ENCODE results near the gene MAGI1.

The MAGI1 gene

GRCh38 chr3:66018057-66019033 lies 20.4 kb downstream of the MAGI1 start:
- Histone ChIP-seq H3K4me1 (ENCODE audit: control insufficient read depth, low read depth, low read length) (peaks cover 3% of the 10 kb centered on the region), H3K36me3 (ENCODE audit: control insufficient read depth, insufficient read depth, low read length) (no peaks in the 10 kb centered on the region), H3K4me2 (ENCODE audit: low read length) (no peak overlapping the region), H2BK120ac (ENCODE audit: low read depth, low read length) (no peak overlapping the region), H3K27me3 (ENCODE audit: insufficient read depth, low read length, poor library complexity) (no peaks in the 10 kb centered on the region), H3K18ac (ENCODE audit: low read length) (no peak overlapping the region), H3K56ac (ENCODE audit: low read length) (no peak overlapping the region), H2BK15ac (replicated peaks; ENCODE audit: low read depth) (no peak overlapping the region), H3K27ac (ENCODE audit: low read depth, low read length) (no peak overlapping the region), H3K9ac (ENCODE audit: low read length) (no peak overlapping the region), H2AK5ac (ENCODE audit: low read length) (no peak overlapping the region), H2BK5ac (ENCODE audit: low read length) (no peak overlapping the region), H3K79me2 (ENCODE audit: control insufficient read depth, insufficient read depth, low read length) (peaks cover 64% of the 10 kb centered on the region), H3K4me3 (ENCODE audit: low read length) (no peak overlapping the region), H4K5ac (ENCODE audit: low read length) (no peak overlapping the region), H3K79me1 (ENCODE audit: low read length) (peaks cover 31% of the 10 kb centered on the region), H3K4ac (ENCODE audit: low read depth, low read length) (no peak overlapping the region), H4K8ac (ENCODE audit: low read depth, low read length) (no peak overlapping the region), H3K23ac (ENCODE audit: low read length) (no peak overlapping the region)
- peak; percentile 45 for DNase-seq
- no CpG with 5 or more reads among the region's 8 CpGs for WGBS (ENCODE audit: extremely low coverage, insufficient coverage, low lambda C conversion rate)

DNA sequence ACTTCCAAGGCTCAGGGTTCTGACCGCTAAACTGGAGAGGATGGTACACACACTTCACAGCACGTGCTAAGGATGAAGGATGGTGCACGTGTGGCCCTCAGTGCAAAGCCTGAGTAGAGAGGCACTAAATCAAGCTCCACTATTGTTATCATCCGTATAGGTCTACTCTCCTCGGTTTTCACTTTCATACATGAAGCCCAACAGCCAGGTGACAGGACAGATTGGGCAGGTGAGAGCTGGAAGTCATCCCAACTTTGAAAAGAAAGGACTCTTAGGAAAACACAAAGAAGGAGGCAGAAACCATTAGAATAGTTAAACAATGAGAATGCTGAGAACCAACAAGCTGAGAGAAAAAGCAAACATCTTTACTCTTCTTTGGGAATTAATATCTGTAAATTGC lies 21.1 kb downstream of the MAGI1 start:
- no peak overlapping the region for H2AK5ac ChIP-seq (ENCODE audit: low read length)
- H3K23ac ChIP-seq (ENCODE audit: low read length): no peak overlapping the region
- H3K36me3 ChIP-seq (ENCODE audit: control insufficient read depth, insufficient read depth, low read length): no peaks in the 10 kb centered on the region
- H3K9ac ChIP-seq (ENCODE audit: low read length): no peak overlapping the region
- peaks cover 31% of the 10 kb centered on the region for H3K79me1 ChIP-seq (ENCODE audit: low read length)
- peak overlapping the region; percentile 34 for H3K56ac ChIP-seq (ENCODE audit: low read length)
- no peak overlapping the region for H4K5ac ChIP-seq (ENCODE audit: low read length)
- H2BK5ac ChIP-seq (ENCODE audit: low read length): no peak overlapping the region
- H3K79me2 ChIP-seq (ENCODE audit: control insufficient read depth, insufficient read depth, low read length): peaks cover 58% of the 10 kb centered on the region
- no CpG with 5 or more reads among the region's 5 CpGs for WGBS (ENCODE audit: extremely low coverage, insufficient coverage, low lambda C conversion rate)
- no peak overlapping the region for H2BK120ac ChIP-seq (ENCODE audit: low read depth, low read length)
- no peak overlapping the region for H3K27ac ChIP-seq (ENCODE audit: low read depth, low read length)
- H3K18ac ChIP-seq (ENCODE audit: low read length): no peak overlapping the region
- no peak overlapping the region for H3K4me2 ChIP-seq (ENCODE audit: low read length)
- no peak overlapping the region for H3K4me3 ChIP-seq (ENCODE audit: low read length)
- no peak overlapping the region for H3K4ac ChIP-seq (ENCODE audit: low read depth, low read length)
- no peak overlapping the region for H4K8ac ChIP-seq (ENCODE audit: low read depth, low read length)
- DNase-seq: no peak
- H3K4me1 ChIP-seq (ENCODE audit: control insufficient read depth, low read depth, low read length): peaks cover 3% of the 10 kb centered on the region
- no peak overlapping the region for H2BK15ac ChIP-seq (replicated peaks; ENCODE audit: low read depth)
- no peaks in the 10 kb centered on the region for H3K27me3 ChIP-seq (ENCODE audit: insufficient read depth, low read length, poor library complexity)

DNA sequence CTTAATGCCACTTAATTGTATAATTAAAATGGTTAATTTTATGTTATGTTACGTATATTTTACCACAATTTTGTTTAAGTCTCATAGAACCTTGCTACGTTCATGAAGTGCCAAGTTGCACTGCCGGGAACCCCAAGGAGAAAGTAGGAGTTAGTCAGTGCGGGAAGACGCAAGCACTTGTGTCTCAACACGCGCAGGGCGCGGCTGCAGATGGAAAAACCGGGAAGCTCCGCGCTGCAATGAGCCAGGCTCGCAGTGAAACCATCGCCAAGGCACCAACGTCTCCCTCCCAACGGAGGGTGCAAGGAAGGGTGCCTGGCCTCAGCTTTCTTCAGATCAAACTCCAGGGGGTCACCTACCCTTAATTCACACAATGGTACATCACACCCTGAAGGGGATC lies 21.6 kb downstream of the MAGI1 start:
- Histone ChIP-seq H2AK5ac (ENCODE audit: low read length) (no peak overlapping the region), H2BK5ac (ENCODE audit: low read length) (no peak overlapping the region), H3K23ac (ENCODE audit: low read length) (no peak overlapping the region), H3K4me3 (ENCODE audit: low read length) (no peak overlapping the region), H3K79me1 (ENCODE audit: low read length) (peaks cover 31% of the 10 kb centered on the region), H3K56ac (ENCODE audit: low read length) (no peak overlapping the region), H3K4me2 (ENCODE audit: low read length) (no peak overlapping the region), H3K79me2 (ENCODE audit: control insufficient read depth, insufficient read depth, low read length) (peaks cover 58% of the 10 kb centered on the region), H3K18ac (ENCODE audit: low read length) (no peak overlapping the region), H3K27me3 (ENCODE audit: insufficient read depth, low read length, poor library complexity) (no peaks in the 10 kb centered on the region), H2BK120ac (ENCODE audit: low read depth, low read length) (no peak overlapping the region), H4K5ac (ENCODE audit: low read length) (no peak overlapping the region), H4K8ac (ENCODE audit: low read depth, low read length) (no peak overlapping the region), H3K4me1 (ENCODE audit: control insufficient read depth, low read depth, low read length) (peaks cover 3% of the 10 kb centered on the region), H3K36me3 (ENCODE audit: control insufficient read depth, insufficient read depth, low read length) (no peaks in the 10 kb centered on the region), H3K27ac (ENCODE audit: low read depth, low read length) (no peak overlapping the region), H3K9ac (ENCODE audit: low read length) (no peak overlapping the region), H2BK15ac (replicated peaks; ENCODE audit: low read depth) (no peak overlapping the region), H3K4ac (ENCODE audit: low read depth, low read length) (no peak overlapping the region)
- WGBS (ENCODE audit: extremely low coverage, insufficient coverage, low lambda C conversion rate): no CpG with 5 or more reads among the region's 16 CpGs
- no peak for DNase-seq

- Histone ChIP-seq H4K5ac (ENCODE audit: low read length) (no peak overlapping the region), H3K9ac (ENCODE audit: low read length) (no peak overlapping the region), H3K4me3 (ENCODE audit: low read length) (no peak overlapping the region), H3K36me3 (ENCODE audit: control insufficient read depth, insufficient read depth, low read length) (no peaks in the 10 kb centered on the region), H3K27me3 (ENCODE audit: insufficient read depth, low read length, poor library complexity) (no peaks in the 10 kb centered on the region), H2BK120ac (ENCODE audit: low read depth, low read length) (no peak overlapping the region), H3K79me2 (ENCODE audit: control insufficient read depth, insufficient read depth, low read length) (peaks cover 54% of the 10 kb centered on the region), H3K18ac (ENCODE audit: low read length) (no peak overlapping the region), H3K4ac (ENCODE audit: low read depth, low read length) (no peak overlapping the region), H2AK5ac (ENCODE audit: low read length) (no peak overlapping the region), H2BK15ac (replicated peaks; ENCODE audit: low read depth) (no peak overlapping the region), H3K27ac (ENCODE audit: low read depth, low read length) (no peak overlapping the region), H2BK5ac (ENCODE audit: low read length) (no peak overlapping the region), H3K56ac (ENCODE audit: low read length) (no peak overlapping the region), H3K4me2 (ENCODE audit: low read length) (no peak overlapping the region), H3K79me1 (ENCODE audit: low read length) (peaks cover 28% of the 10 kb centered on the region), H4K8ac (ENCODE audit: low read depth, low read length) (no peak overlapping the region), H3K23ac (ENCODE audit: low read length) (no peak overlapping the region), H3K4me1 (ENCODE audit: control insufficient read depth, low read depth, low read length) (peaks cover 8% of the 10 kb centered on the region)
- WGBS (ENCODE audit: extremely low coverage, insufficient coverage, low lambda C conversion rate): no CpG with 5 or more reads among the region's 4 CpGs
- DNase-seq: no peak
Observed at GRCh38 chr3:66015841-66016240, 22.9 kb downstream of the MAGI1 start.

GRCh38 chr3:66014651-66015050 lies 24.1 kb downstream of the MAGI1 start:
- Histone ChIP-seq H2AK5ac (ENCODE audit: low read length) (no peak overlapping the region), H3K4me1 (ENCODE audit: control insufficient read depth, low read depth, low read length) (peaks cover 11% of the 10 kb centered on the region), H3K9ac (ENCODE audit: low read length) (no peak overlapping the region), H2BK120ac (ENCODE audit: low read depth, low read length) (no peak overlapping the region), H3K4me2 (ENCODE audit: low read length) (no peak overlapping the region), H3K79me1 (ENCODE audit: low read length) (peaks cover 25% of the 10 kb centered on the region), H3K23ac (ENCODE audit: low read length) (no peak overlapping the region), H2BK15ac (replicated peaks; ENCODE audit: low read depth) (no peak overlapping the region), H3K27ac (ENCODE audit: low read depth, low read length) (no peak overlapping the region), H2BK5ac (ENCODE audit: low read length) (no peak overlapping the region), H3K4ac (ENCODE audit: low read depth, low read length) (no peak overlapping the region), H3K4me3 (ENCODE audit: low read length) (no peak overlapping the region), H3K18ac (ENCODE audit: low read length) (no peak overlapping the region), H3K79me2 (ENCODE audit: control insufficient read depth, insufficient read depth, low read length) (peaks cover 51% of the 10 kb centered on the region), H4K5ac (ENCODE audit: low read length) (no peak overlapping the region), H3K56ac (ENCODE audit: low read length) (peak overlapping the region; percentile 8), H3K27me3 (ENCODE audit: insufficient read depth, low read length, poor library complexity) (no peaks in the 10 kb centered on the region), H3K36me3 (ENCODE audit: control insufficient read depth, insufficient read depth, low read length) (no peaks in the 10 kb centered on the region), H4K8ac (ENCODE audit: low read depth, low read length) (no peak overlapping the region)
- no CpG with 5 or more reads among the region's 2 CpGs for WGBS (ENCODE audit: extremely low coverage, insufficient coverage, low lambda C conversion rate)
- DNase-seq: no peak

All from mesendoderm (in vitro differentiated cells).